GM23338 (cell line): ENCODE data around the gene PASD1. TPM values are rescaled to one million over a fixed set of nuclear protein-coding genes. Genes with fewer than 3 reads are reported as not detected.
"Not testable (repeated sequence)": the region's sequence is repeated elsewhere in the genome, so short reads cannot be mapped to it uniquely, and the experiment has no call there.

ENCODE experiments used
- ATAC-seq: fragments of 200-7000 bp; cut with Tn5 transposase; 3 replicates; pipeline ENCODE4 v1.9.1; 2020
- DNase-seq: peaks from one replicate; pipeline ENCODE4 v3.0.0-alpha.2; 2015; ENCODE audit warnings: low spot score
- H2AFZ ChIP-seq: fragments of 200-600 bp; sonication (generic); 2 replicates; pipeline ENCODE4 v1.8.0; 2016; ENCODE audit warnings: antibody characterized with exemption, mild to moderate bottlenecking, moderate library complexity
- H3F3A ChIP-seq: fragments of 200-600 bp; sonication (generic); replicated peaks from 2 replicates; pipeline ENCODE4 v1.8.0; 2017; ENCODE audit warnings: antibody characterized with exemption, mixed run types, low read depth
- H3K27ac ChIP-seq: fragments of 200-600 bp; sonication (generic); 2 replicates; pipeline ENCODE4 v1.6.1; 2016; ENCODE audit warnings: low read depth
- H3K27me3 ChIP-seq: fragments of 200-600 bp; sonication (generic); 2 replicates; pipeline ENCODE4 v1.8.0; 2016; ENCODE audit warnings: mild to moderate bottlenecking, mixed run types, moderate library complexity; ENCODE audit not compliant: insufficient read depth
- H3K36me3 ChIP-seq: fragments of 200-600 bp; sonication (generic); 2 replicates; pipeline ENCODE4 v1.8.0; 2016; ENCODE audit warnings: mild to moderate bottlenecking; ENCODE audit not compliant: insufficient read depth
- H3K4me1 ChIP-seq: fragments of 200-600 bp; sonication (generic); 2 replicates; pipeline ENCODE4 v1.8.0; 2016; ENCODE audit warnings: mild to moderate bottlenecking, moderate library complexity; ENCODE audit not compliant: insufficient read depth
- H3K4me2 ChIP-seq: fragments of 200-600 bp; sonication (generic); 2 replicates; pipeline ENCODE4 v1.7.1; 2017; ENCODE audit warnings: mixed run types
- H3K4me3 ChIP-seq: fragments of 200-600 bp; sonication (generic); 2 replicates; pipeline ENCODE4 v1.6.1; 2016; ENCODE audit warnings: mixed run types
- H3K79me2 ChIP-seq: fragments of 200-600 bp; sonication (generic); replicated peaks from 2 replicates; pipeline ENCODE4 v1.8.0; 2017; ENCODE audit warnings: mild to moderate bottlenecking; ENCODE audit not compliant: insufficient read depth
- H3K9me2 ChIP-seq: fragments of 200-600 bp; sonication (generic); 2 replicates; pipeline ENCODE4 v1.8.0; 2017; ENCODE audit not compliant: insufficient read depth
- H4K20me1 ChIP-seq: fragments of 200-600 bp; sonication (generic); replicated peaks from 2 replicates; pipeline ENCODE4 v1.8.0; 2017; ENCODE audit warnings: mild to moderate bottlenecking; ENCODE audit not compliant: insufficient read depth
- H3K27ac Mint-ChIP-seq: 2 replicates; pipeline ENCODE4 v1.8.0; 2020; ENCODE audit warnings: inconsistent platforms, mild to moderate bottlenecking, moderate library complexity, mixed read lengths
- H3K27me3 Mint-ChIP-seq: 3 replicates; pipeline ENCODE4 v1.8.0; 2022; ENCODE audit warnings: low read depth, mild to moderate bottlenecking, moderate library complexity, mixed read lengths, inconsistent platforms; ENCODE audit not compliant: insufficient read depth, poor library complexity
- H3K36me3 Mint-ChIP-seq: 3 replicates; pipeline ENCODE4 v1.8.0; 2021; ENCODE audit warnings: low read depth, mild to moderate bottlenecking, inconsistent platforms, moderate library complexity, mixed read lengths
- H3K4me1 Mint-ChIP-seq: 3 replicates; pipeline ENCODE4 v1.8.0; 2020; ENCODE audit warnings: mild to moderate bottlenecking, inconsistent platforms, mixed read lengths
- H3K4me3 Mint-ChIP-seq: 3 replicates; pipeline ENCODE4 v1.8.0; 2021; ENCODE audit warnings: moderate library complexity, mild to moderate bottlenecking, inconsistent platforms, mixed read lengths
- H3K9me3 Mint-ChIP-seq: 3 replicates; pipeline ENCODE4 v1.8.0; 2020; ENCODE audit warnings: moderate library complexity, mild to moderate bottlenecking, inconsistent platforms, mixed read lengths
- NANOG ChIP-seq: IDR thresholded peaks from 2 replicates; pipeline ENCODE4 v1.6.1; 2016; ENCODE audit warnings: antibody characterized with exemption, borderline replicate concordance
- POLR2AphosphoS5 ChIP-seq: IDR thresholded peaks from 2 replicates; pipeline ENCODE4 v1.6.1; 2016; ENCODE audit warnings: antibody characterized with exemption, low read depth
- STAT1 ChIP-seq: IDR thresholded peaks from one replicate; pipeline ENCODE4 v1.6.1; 2016; ENCODE audit warnings: antibody characterized with exemption; ENCODE audit not compliant: unreplicated experiment
- ZNF331 ChIP-seq: fragments of 250-450 bp; sonication (Bioruptor Pico); IDR thresholded peaks from 2 replicates; pipeline ENCODE4 v1.5.0; 2020; ENCODE audit warnings: low read depth, mild to moderate bottlenecking, moderate library complexity
- polyA plus RNA-seq: library from polyadenylated mRNA; unstranded; fragments of >200 nt; fragmentation: Nextera tagmentation; extraction: Ambion mirVana; gene quantifications from 2 replicates; pipeline ENCODE4 v1.2.1, GENCODE V29; 2016
- total RNA-seq: library from RNA; depleted of rRNA; stranded (reverse); fragments of >200 nt; shearing (Covaris generic); gene quantifications from 2 replicates; pipeline ENCODE4 v1.2.3, GENCODE V29; 2014
- TF ChIP-seq, protein P1 (sequence below): IDR thresholded peaks from 2 replicates; pipeline ENCODE4 v1.6.1; 2016; ENCODE audit warnings: antibody characterized with exemption
- TF ChIP-seq, protein P2 (sequence below): fragments of 250-450 bp; sonication (Bioruptor Pico); IDR thresholded peaks from 2 replicates; pipeline ENCODE4 v1.5.0; 2020; ENCODE audit warnings: mild to moderate bottlenecking, moderate library complexity
- TF ChIP-seq, protein P3 (sequence below), 2 experiments: fragments of 200-600 bp in 1 of 2; sonication (generic) in 1 of 2; conservative IDR thresholded peaks; 2 replicates each; pipeline versions ENCODE4 v1.5.1 to v1.6.1; 2016 to 2017; ENCODE audit warnings: antibody characterized with exemption in 2 of 2, low read depth in 2 of 2, mild to moderate bottlenecking in 2 of 2, moderate library complexity in 1 of 2

Gene PASD1
- total and polyA plus RNA-seq, 2 experiments from 2014 or later, result 0.24 TPM; not detected in 1

DNA sequence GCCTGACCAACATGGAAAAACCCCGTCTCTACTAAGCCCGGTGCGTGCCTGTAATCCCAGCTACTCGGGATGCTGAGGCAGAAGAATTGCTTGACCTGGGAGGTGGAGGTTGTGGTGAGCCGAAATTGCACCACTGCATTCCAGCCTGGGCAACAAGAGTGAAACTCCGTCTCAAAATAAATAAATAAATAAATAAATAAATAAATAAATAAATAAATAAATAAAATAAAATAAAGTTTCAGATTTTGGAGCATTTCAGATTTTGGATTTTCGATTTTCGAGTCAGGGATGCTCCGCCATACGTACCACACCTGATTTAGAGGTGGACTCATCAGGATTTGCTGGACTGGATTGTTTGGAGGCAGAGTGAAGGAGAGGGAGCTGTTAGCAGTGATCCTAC is 3.4 kb downstream of the PASD1 start:
- H3K27me3 ChIP-seq, H3K4me2 ChIP-seq, ATAC-seq, H3K4me1 Mint-ChIP-seq, H3K27ac ChIP-seq, H4K20me1 ChIP-seq, H3K9me2 ChIP-seq, H3K27ac Mint-ChIP-seq, H3K4me1 ChIP-seq, DNase-seq, H3F3A ChIP-seq, H3K9me3 Mint-ChIP-seq, H3K79me2 ChIP-seq, H3K27me3 Mint-ChIP-seq, H3K4me3 Mint-ChIP-seq, H3K36me3 Mint-ChIP-seq, H2AFZ ChIP-seq, H3K36me3 ChIP-seq, H3K4me3 ChIP-seq: not testable (repeated sequence)

DNA sequence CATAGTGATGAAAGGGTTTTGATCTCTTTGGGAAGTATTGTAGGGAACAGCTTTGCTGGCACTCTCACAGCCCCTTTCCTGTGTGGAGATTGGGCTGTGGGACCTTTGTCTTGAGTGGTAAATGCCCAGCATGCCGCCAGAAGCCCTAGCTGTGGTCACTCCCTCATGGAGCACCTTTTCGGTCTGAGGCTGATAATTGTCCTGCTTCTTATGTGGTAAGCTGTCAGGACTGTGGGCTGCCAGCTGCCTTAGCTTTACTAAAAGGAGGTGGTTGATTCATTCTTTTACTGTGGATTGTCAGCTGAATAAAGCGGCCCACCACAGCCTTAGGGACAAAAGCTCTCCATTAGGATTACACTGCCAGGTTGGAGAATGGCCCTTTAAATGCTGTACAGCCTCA is 7.1 kb downstream of the PASD1 start:
- no peaks in the 10 kb centered on the region for H3K4me1 Mint-ChIP-seq
- ATAC-seq (no peak), DNase-seq (no peak)
- no peaks in the 10 kb centered on the region for H3K27me3 Mint-ChIP-seq
- no peak overlapping the region for H3K4me3 ChIP-seq
- H4K20me1 ChIP-seq, result no peaks in the 10 kb centered on the region
- no peaks in the 10 kb centered on the region for H3K9me3 Mint-ChIP-seq
- no peak overlapping the region for H3K4me2 ChIP-seq
- H3K36me3 ChIP-seq, result no peaks in the 10 kb centered on the region
- no peaks in the 10 kb centered on the region for H3K79me2 ChIP-seq
- no peaks in the 10 kb centered on the region for H3K9me2 ChIP-seq
- no peaks in the 10 kb centered on the region for H3F3A ChIP-seq
- no peaks in the 10 kb centered on the region for H3K36me3 Mint-ChIP-seq
- H3K27ac ChIP-seq, result no peak overlapping the region
- no peak overlapping the region for H3K27ac Mint-ChIP-seq
- H3K27me3 ChIP-seq, result no peaks in the 10 kb centered on the region
- TF ChIP-seq STAT1 (no peak), POLR2AphosphoS5 (no peak), ZNF331 (no peak), NANOG (no peak)
- TF ChIP-seq, protein P1, sequence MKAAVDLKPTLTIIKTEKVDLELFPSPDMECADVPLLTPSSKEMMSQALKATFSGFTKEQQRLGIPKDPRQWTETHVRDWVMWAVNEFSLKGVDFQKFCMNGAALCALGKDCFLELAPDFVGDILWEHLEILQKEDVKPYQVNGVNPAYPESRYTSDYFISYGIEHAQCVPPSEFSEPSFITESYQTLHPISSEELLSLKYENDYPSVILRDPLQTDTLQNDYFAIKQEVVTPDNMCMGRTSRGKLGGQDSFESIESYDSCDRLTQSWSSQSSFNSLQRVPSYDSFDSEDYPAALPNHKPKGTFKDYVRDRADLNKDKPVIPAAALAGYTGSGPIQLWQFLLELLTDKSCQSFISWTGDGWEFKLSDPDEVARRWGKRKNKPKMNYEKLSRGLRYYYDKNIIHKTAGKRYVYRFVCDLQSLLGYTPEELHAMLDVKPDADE, result no peak
- TF ChIP-seq, protein P2, sequence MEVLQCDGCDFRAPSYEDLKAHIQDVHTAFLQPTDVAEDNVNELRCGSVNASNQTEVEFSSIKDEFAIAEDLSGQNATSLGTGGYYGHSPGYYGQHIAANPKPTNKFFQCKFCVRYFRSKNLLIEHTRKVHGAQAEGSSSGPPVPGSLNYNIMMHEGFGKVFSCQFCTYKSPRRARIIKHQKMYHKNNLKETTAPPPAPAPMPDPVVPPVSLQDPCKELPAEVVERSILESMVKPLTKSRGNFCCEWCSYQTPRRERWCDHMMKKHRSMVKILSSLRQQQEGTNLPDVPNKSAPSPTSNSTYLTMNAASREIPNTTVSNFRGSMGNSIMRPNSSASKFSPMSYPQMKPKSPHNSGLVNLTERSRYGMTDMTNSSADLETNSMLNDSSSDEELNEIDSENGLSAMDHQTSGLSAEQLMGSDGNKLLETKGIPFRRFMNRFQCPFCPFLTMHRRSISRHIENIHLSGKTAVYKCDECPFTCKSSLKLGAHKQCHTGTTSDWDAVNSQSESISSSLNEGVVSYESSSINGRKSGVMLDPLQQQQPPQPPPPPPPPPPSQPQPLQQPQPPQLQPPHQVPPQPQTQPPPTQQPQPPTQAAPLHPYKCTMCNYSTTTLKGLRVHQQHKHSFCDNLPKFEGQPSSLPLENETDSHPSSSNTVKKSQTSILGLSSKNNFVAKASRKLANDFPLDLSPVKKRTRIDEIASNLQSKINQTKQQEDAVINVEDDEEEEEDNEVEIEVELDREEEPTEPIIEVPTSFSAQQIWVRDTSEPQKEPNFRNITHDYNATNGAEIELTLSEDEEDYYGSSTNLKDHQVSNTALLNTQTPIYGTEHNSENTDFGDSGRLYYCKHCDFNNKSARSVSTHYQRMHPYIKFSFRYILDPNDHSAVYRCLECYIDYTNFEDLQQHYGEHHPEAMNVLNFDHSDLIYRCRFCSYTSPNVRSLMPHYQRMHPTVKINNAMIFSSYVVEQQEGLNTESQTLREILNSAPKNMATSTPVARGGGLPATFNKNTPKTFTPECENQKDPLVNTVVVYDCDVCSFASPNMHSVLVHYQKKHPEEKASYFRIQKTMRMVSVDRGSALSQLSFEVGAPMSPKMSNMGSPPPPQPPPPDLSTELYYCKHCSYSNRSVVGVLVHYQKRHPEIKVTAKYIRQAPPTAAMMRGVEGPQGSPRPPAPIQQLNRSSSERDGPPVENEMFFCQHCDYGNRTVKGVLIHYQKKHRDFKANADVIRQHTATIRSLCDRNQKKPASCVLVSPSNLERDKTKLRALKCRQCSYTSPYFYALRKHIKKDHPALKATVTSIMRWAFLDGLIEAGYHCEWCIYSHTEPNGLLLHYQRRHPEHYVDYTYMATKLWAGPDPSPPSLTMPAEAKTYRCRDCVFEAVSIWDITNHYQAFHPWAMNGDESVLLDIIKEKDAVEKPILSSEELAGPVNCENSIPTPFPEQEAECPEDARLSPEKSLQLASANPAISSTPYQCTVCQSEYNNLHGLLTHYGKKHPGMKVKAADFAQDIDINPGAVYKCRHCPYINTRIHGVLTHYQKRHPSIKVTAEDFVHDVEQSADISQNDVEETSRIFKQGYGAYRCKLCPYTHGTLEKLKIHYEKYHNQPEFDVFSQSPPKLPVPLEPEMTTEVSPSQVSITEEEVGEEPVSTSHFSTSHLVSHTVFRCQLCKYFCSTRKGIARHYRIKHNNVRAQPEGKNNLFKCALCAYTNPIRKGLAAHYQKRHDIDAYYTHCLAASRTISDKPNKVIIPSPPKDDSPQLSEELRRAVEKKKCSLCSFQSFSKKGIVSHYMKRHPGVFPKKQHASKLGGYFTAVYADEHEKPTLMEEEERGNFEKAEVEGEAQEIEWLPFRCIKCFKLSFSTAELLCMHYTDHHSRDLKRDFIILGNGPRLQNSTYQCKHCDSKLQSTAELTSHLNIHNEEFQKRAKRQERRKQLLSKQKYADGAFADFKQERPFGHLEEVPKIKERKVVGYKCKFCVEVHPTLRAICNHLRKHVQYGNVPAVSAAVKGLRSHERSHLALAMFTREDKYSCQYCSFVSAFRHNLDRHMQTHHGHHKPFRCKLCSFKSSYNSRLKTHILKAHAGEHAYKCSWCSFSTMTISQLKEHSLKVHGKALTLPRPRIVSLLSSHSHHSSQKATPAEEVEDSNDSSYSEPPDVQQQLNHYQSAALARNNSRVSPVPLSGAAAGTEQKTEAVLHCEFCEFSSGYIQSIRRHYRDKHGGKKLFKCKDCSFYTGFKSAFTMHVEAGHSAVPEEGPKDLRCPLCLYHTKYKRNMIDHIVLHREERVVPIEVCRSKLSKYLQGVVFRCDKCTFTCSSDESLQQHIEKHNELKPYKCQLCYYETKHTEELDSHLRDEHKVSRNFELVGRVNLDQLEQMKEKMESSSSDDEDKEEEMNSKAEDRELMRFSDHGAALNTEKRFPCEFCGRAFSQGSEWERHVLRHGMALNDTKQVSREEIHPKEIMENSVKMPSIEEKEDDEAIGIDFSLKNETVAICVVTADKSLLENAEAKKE (CRISPR knock-in tag), result no peak
- TF ChIP-seq, protein P3, sequence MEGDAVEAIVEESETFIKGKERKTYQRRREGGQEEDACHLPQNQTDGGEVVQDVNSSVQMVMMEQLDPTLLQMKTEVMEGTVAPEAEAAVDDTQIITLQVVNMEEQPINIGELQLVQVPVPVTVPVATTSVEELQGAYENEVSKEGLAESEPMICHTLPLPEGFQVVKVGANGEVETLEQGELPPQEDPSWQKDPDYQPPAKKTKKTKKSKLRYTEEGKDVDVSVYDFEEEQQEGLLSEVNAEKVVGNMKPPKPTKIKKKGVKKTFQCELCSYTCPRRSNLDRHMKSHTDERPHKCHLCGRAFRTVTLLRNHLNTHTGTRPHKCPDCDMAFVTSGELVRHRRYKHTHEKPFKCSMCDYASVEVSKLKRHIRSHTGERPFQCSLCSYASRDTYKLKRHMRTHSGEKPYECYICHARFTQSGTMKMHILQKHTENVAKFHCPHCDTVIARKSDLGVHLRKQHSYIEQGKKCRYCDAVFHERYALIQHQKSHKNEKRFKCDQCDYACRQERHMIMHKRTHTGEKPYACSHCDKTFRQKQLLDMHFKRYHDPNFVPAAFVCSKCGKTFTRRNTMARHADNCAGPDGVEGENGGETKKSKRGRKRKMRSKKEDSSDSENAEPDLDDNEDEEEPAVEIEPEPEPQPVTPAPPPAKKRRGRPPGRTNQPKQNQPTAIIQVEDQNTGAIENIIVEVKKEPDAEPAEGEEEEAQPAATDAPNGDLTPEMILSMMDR (conservative IDR thresholded peaks at IDR 0.05; ENCODE audit: low read depth in 2 of 2), result no peak
- no peak overlapping the region for H3K4me3 Mint-ChIP-seq
- no peak overlapping the region for H2AFZ ChIP-seq
- H3K4me1 ChIP-seq, result no peaks in the 10 kb centered on the region

DNA sequence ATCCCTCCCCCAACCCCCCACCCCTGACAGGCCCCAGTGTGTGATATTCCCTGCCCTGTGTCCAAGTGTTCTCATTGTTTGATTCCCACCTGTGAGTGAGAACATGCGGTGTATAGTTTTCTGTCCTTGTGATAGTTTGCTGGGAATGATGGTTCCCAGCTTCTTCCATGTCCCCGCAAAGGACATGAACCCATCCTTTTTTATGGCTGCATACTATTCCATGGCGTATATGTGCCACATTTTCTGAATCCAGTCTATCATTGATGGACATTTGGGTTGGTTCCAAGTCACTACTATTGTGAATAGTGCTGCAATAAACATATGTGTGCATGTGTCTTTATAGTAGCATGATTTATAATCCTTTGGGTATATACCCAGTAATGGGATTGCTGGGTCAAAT is 29.9 kb downstream of the PASD1 start:
- not testable (repeated sequence) for ATAC-seq, H3K4me1 Mint-ChIP-seq, H3K4me2 ChIP-seq, H3K27me3 ChIP-seq, H3K9me2 ChIP-seq, H3K4me3 ChIP-seq, DNase-seq, H3K9me3 Mint-ChIP-seq, H3K79me2 ChIP-seq, H4K20me1 ChIP-seq, H3K27ac Mint-ChIP-seq, H3K36me3 Mint-ChIP-seq, H3K36me3 ChIP-seq, H2AFZ ChIP-seq, H3K27ac ChIP-seq, H3K4me3 Mint-ChIP-seq, H3K27me3 Mint-ChIP-seq, H3K4me1 ChIP-seq, H3F3A ChIP-seq
